SK-N-SH treated with all-trans-retinoic acid at 6 μM for 48 hours (cell line): Measurements from ENCODE around the gene CLPTM1L.

Experiments used
- ATAC-seq: fragments of 200-7000 bp; cut with Tn5 transposase; 3 replicates; pipeline ENCODE4 v1.9.1; 2020; ENCODE audit warnings: mild to moderate bottlenecking, moderate library complexity
- ARNTL ChIP-seq: fragments of 450-650 bp; formaldehyde crosslinking; IDR thresholded peaks from 2 replicates; pipeline ENCODE4 v1.5.0; 2020; ENCODE audit warnings: low read depth, mild to moderate bottlenecking, moderate library complexity, borderline replicate concordance
- BACH2 ChIP-seq: fragments of 250-450 bp; sonication (Bioruptor Pico); IDR thresholded peaks from 2 replicates; pipeline ENCODE4 v1.9.0; 2021; ENCODE audit warnings: mild to moderate bottlenecking, borderline replicate concordance
- CREB5 ChIP-seq: fragments of 250-450 bp; sonication (Bioruptor Pico); IDR thresholded peaks from 2 replicates; pipeline ENCODE4 v1.5.1; 2020; ENCODE audit warnings: low read depth, mild to moderate bottlenecking, moderate library complexity
- CSDC2 ChIP-seq: fragments of 250-450 bp; sonication (Bioruptor Pico); IDR thresholded peaks from 2 replicates; pipeline ENCODE4 v1.5.0; 2020; ENCODE audit warnings: mild to moderate bottlenecking, moderate library complexity
- CSRNP3 ChIP-seq: fragments of 250-450 bp; sonication (Bioruptor Pico); IDR thresholded peaks from 2 replicates; pipeline ENCODE4 v1.5.1; 2021; ENCODE audit warnings: mild to moderate bottlenecking, moderate library complexity
- GLIS3 ChIP-seq: fragments of 250-450 bp; sonication (Bioruptor Pico); IDR thresholded peaks from 2 replicates; pipeline ENCODE4 v1.5.0; 2020; ENCODE audit warnings: mild to moderate bottlenecking, moderate library complexity
- ISL1 ChIP-seq: fragments of 250-450 bp; sonication (Bioruptor Pico); IDR thresholded peaks from 2 replicates; pipeline ENCODE4 v2.1.2; 2022; ENCODE audit warnings: mild to moderate bottlenecking, moderate library complexity
- OSR1 ChIP-seq: fragments of 250-450 bp; sonication (Bioruptor Pico); IDR thresholded peaks from 2 replicates; pipeline ENCODE4 v1.8.0; 2022; ENCODE audit warnings: moderate library complexity, mild to moderate bottlenecking, inconsistent platforms
- PATZ1 ChIP-seq: fragments of 250-450 bp; sonication (Bioruptor Pico); IDR thresholded peaks from 2 replicates; pipeline ENCODE4 v1.8.0; 2020; ENCODE audit warnings: mild to moderate bottlenecking, moderate library complexity, borderline replicate concordance
- POU6F1 ChIP-seq: fragments of 250-450 bp; sonication (Bioruptor Pico); IDR thresholded peaks from 2 replicates; pipeline ENCODE4 v1.8.0; 2021; ENCODE audit warnings: low read depth, mild to moderate bottlenecking, moderate library complexity, borderline replicate concordance
- PPARA ChIP-seq: fragments of 250-450 bp; sonication (Bioruptor Pico); IDR thresholded peaks from 2 replicates; pipeline ENCODE4 v1.5.0; 2020; ENCODE audit warnings: mild to moderate bottlenecking, borderline replicate concordance
- RARB ChIP-seq: fragments of 250-450 bp; sonication (Bioruptor Pico); IDR thresholded peaks from 2 replicates; pipeline ENCODE4 v1.8.0; 2021; ENCODE audit warnings: mild to moderate bottlenecking, moderate library complexity
- SNAI2 ChIP-seq: fragments of 250-450 bp; sonication (Bioruptor Pico); IDR thresholded peaks from 2 replicates; pipeline ENCODE4 v1.5.0; 2020; ENCODE audit warnings: mild to moderate bottlenecking, moderate library complexity
- TCF4 ChIP-seq: fragments of 250-450 bp; sonication (Bioruptor Pico); IDR thresholded peaks from 2 replicates; pipeline ENCODE4 v1.8.0; 2021; ENCODE audit warnings: mild to moderate bottlenecking, moderate library complexity, borderline replicate concordance
- TOX ChIP-seq: fragments of 250-450 bp; sonication (Bioruptor Pico); IDR thresholded peaks from 2 replicates; pipeline ENCODE4 v1.8.0; 2021; ENCODE audit warnings: mild to moderate bottlenecking, moderate library complexity, borderline replicate concordance
- TSHZ2 ChIP-seq: fragments of 250-450 bp; sonication (Bioruptor Pico); IDR thresholded peaks from 2 replicates; pipeline ENCODE4 v1.5.0; 2020; ENCODE audit warnings: mild to moderate bottlenecking, moderate library complexity
- ZC3H10 ChIP-seq: fragments of 250-450 bp; sonication (Bioruptor Pico); IDR thresholded peaks from 2 replicates; pipeline ENCODE4 v1.5.1; 2021; ENCODE audit warnings: mild to moderate bottlenecking, moderate library complexity
- ZFP30 ChIP-seq: fragments of 450-650 bp; formaldehyde crosslinking; IDR thresholded peaks from 2 replicates; pipeline ENCODE4 v1.5.0; 2022; ENCODE audit warnings: mild to moderate bottlenecking, moderate library complexity
- ZNF565 ChIP-seq: fragments of 450-650 bp; formaldehyde crosslinking; conservative IDR thresholded peaks from 2 replicates; pipeline ENCODE4 v1.5.0; 2020; ENCODE audit warnings: low read depth, mild to moderate bottlenecking, moderate library complexity
- ZNF70 ChIP-seq: fragments of 450-650 bp; formaldehyde crosslinking; IDR thresholded peaks from 2 replicates; pipeline ENCODE4 v1.5.0; 2020; ENCODE audit warnings: mild to moderate bottlenecking, moderate library complexity
- ZNF8 ChIP-seq: fragments of 450-650 bp; formaldehyde crosslinking; IDR thresholded peaks from 2 replicates; pipeline ENCODE4 v1.5.0; 2020; ENCODE audit warnings: mild to moderate bottlenecking, moderate library complexity

The CLPTM1L gene

GRCh38 chr5:1356873-1357787 is 12.2 kb upstream of the CLPTM1L start:
- no peak for TF ChIP-seq PATZ1 (CRISPR knock-in tag)
- TF ChIP-seq ZFP30 (CRISPR knock-in tag): no peak
- no peak for TF ChIP-seq PPARA (CRISPR knock-in tag)
- no peak for TF ChIP-seq ZNF8 (CRISPR knock-in tag)
- no peak for TF ChIP-seq ISL1 (CRISPR knock-in tag)
- TF ChIP-seq POU6F1 (CRISPR knock-in tag): no peak
- no peak for TF ChIP-seq ZC3H10
- no peak for TF ChIP-seq TSHZ2 (CRISPR knock-in tag)
- TF ChIP-seq CSDC2: no peak
- no peak for TF ChIP-seq BACH2 (CRISPR knock-in tag)
- TF ChIP-seq ZNF70 (CRISPR knock-in tag): no peak
- TF ChIP-seq TCF4 (CRISPR knock-in tag): no peak
- TF ChIP-seq ARNTL (CRISPR knock-in tag): no peak
- TF ChIP-seq RARB (CRISPR knock-in tag): no peak
- no peak for ATAC-seq

GRCh38 chr5:1354576-1354975 is 9.7 kb upstream of the CLPTM1L start:
- TF ChIP-seq PPARA (CRISPR knock-in tag): no peak
- TF ChIP-seq ZC3H10: no peak
- TF ChIP-seq ISL1 (CRISPR knock-in tag): no peak
- TF ChIP-seq BACH2 (CRISPR knock-in tag): no peak
- no peak for TF ChIP-seq RARB (CRISPR knock-in tag)
- TF ChIP-seq ZNF565: no peak
- no peak for TF ChIP-seq ZNF70 (CRISPR knock-in tag)
- no peak for TF ChIP-seq OSR1 (CRISPR knock-in tag)
- no peak for TF ChIP-seq TSHZ2 (CRISPR knock-in tag)
- TF ChIP-seq ARNTL (CRISPR knock-in tag): no peak
- TF ChIP-seq GLIS3 (CRISPR knock-in tag): no peak
- TF ChIP-seq CSDC2: no peak
- TF ChIP-seq CREB5 (CRISPR knock-in tag): no peak
- no peak for TF ChIP-seq TOX (CRISPR knock-in tag)
- TF ChIP-seq POU6F1 (CRISPR knock-in tag): no peak
- TF ChIP-seq TCF4 (CRISPR knock-in tag): no peak
- no peak for TF ChIP-seq SNAI2
- TF ChIP-seq ZFP30 (CRISPR knock-in tag): no peak
- no peak for TF ChIP-seq ZNF8 (CRISPR knock-in tag)
- TF ChIP-seq CSRNP3: no peak
- no peak for ATAC-seq
